GM12891 (cell line): ENCODE results near the gene MOB3A.

Experiments used
- PAX5 ChIP-seq: IDR thresholded peaks from 2 replicates; pipeline ENCODE4 v1.6.1; 2011; ENCODE audit warnings: low read length, moderate library complexity, mild to moderate bottlenecking; ENCODE audit not compliant: insufficient read depth, severe bottlenecking
- POLR2A ChIP-seq: IDR thresholded peaks from 2 replicates; pipeline ENCODE4 v1.6.1; 2011; ENCODE audit warnings: low read depth, low read length, control low read depth
- POLR2AphosphoS5 ChIP-seq: IDR thresholded peaks from 2 replicates; pipeline ENCODE4 v1.6.1; 2011; ENCODE audit warnings: low read depth, low read length, control low read depth
- POU2F2 ChIP-seq: IDR thresholded peaks from 2 replicates; pipeline ENCODE4 v1.6.1; 2011; ENCODE audit warnings: low read depth, mild to moderate bottlenecking, control low read depth, low read length, moderate library complexity
- SPI1 ChIP-seq: IDR thresholded peaks from 2 replicates; pipeline ENCODE4 v1.6.1; 2011; ENCODE audit warnings: low read depth, low read length, control low read depth
- TAF1 ChIP-seq: IDR thresholded peaks from 2 replicates; pipeline ENCODE4 v1.6.1; 2011; ENCODE audit warnings: low read depth, low read length, control low read depth

- no peak for TF ChIP-seq POLR2A
- TF ChIP-seq TAF1 = no peak
- TF ChIP-seq POLR2AphosphoS5 = no peak
- TF ChIP-seq PAX5 = no peak
- TF ChIP-seq SPI1 = no peak
- no peak for TF ChIP-seq POU2F2
These were observed 15.3 kb upstream of the MOB3A start for GRCh38 chr19:2111425-2111824.
